NCI-H748 (cell line): ENCODE results near the gene RNF213.
"Not testable (repeated sequence)": the region's sequence is repeated elsewhere in the genome, so short reads cannot be mapped to it uniquely, and the experiment has no call there.

Source experiments
- DNase-seq: peaks from one replicate; lab custom pipeline; 2025; ENCODE audit not compliant: unreplicated experiment; lab: John Stamatoyannopoulos, UW

RNF213 gene

GRCh38 chr17:80223838-80224497 is 36.7 kb upstream of the RNF213 start:
- DNase-seq: no peak

GRCh38 chr17:80224683-80225082 is 36.0 kb upstream of the RNF213 start:
- no peak for DNase-seq

GRCh38 chr17:80225230-80225629 is 35.4 kb upstream of the RNF213 start:
- DNase-seq: no peak

GRCh38 chr17:80227156-80227555 is 33.5 kb upstream of the RNF213 start:
- DNase-seq: no peak

GRCh38 chr17:80227666-80228065 is 33.0 kb upstream of the RNF213 start:
- no peak for DNase-seq

- DNase-seq: no peak
These were observed 32.2 kb upstream of the RNF213 start for GRCh38 chr17:80228477-80228876.

- DNase-seq: no peak
These were observed 31.6 kb upstream of the RNF213 start for GRCh38 chr17:80229011-80229410.

- DNase-seq: no peak
These were observed 28.2 kb upstream of the RNF213 start for GRCh38 chr17:80232438-80232837.

GRCh38 chr17:80233202-80233601 is 27.4 kb upstream of the RNF213 start:
- DNase-seq: no peak

GRCh38 chr17:80236911-80237310 is 23.7 kb upstream of the RNF213 start:
- no peak for DNase-seq

GRCh38 chr17:80237386-80237785 is 23.3 kb upstream of the RNF213 start:
- no peak for DNase-seq

- no peak for DNase-seq
These were observed 18.1 kb upstream of the RNF213 start for GRCh38 chr17:80242505-80242904.

GRCh38 chr17:80243526-80244433 is 16.9 kb upstream of the RNF213 start:
- DNase-seq: no peak

- not testable (repeated sequence) for DNase-seq
These were observed 16.2 kb upstream of the RNF213 start for GRCh38 chr17:80244448-80244847.

GRCh38 chr17:80244871-80245509 is 15.7 kb upstream of the RNF213 start:
- no peak for DNase-seq

- no peak for DNase-seq
These were observed 14.9 kb upstream of the RNF213 start for GRCh38 chr17:80245566-80246265.

- no peak for DNase-seq
These were observed 14.4 kb upstream of the RNF213 start for GRCh38 chr17:80246266-80246681.

- DNase-seq: no peak
These were observed 13.9 kb upstream of the RNF213 start for GRCh38 chr17:80246726-80247125.

- DNase-seq: no peak
These were observed 13.1 kb upstream of the RNF213 start for GRCh38 chr17:80247561-80247960.

- no peak for DNase-seq
These were observed 12.4 kb upstream of the RNF213 start for GRCh38 chr17:80248001-80248893.
